Stimulated activated naive CD8-positive, alpha-beta T cell treated with anti-CD3 and anti-CD28 coated beads, Interleukin-15, Interleukin-2, amounts not matched to agents 100 ng/mL and 50 ng/mL, for 24 hours (primary cell): ENCODE data around the gene TPD52L3.

Experiments
- H3K27ac Mint-ChIP-seq: one replicate; pipeline ENCODE4 v1.8.0; 2021; ENCODE audit warnings: mild to moderate bottlenecking, mixed read lengths
- H3K27me3 Mint-ChIP-seq: one replicate; pipeline ENCODE4 v1.8.0; 2021; ENCODE audit warnings: mixed read lengths
- H3K36me3 Mint-ChIP-seq: one replicate; pipeline ENCODE4 v1.8.0; 2021; ENCODE audit warnings: low read depth, mixed read lengths
- H3K4me1 Mint-ChIP-seq: one replicate; pipeline ENCODE4 v1.8.0; 2021; ENCODE audit warnings: low read depth, mixed read lengths
- H3K4me3 Mint-ChIP-seq: one replicate; pipeline ENCODE4 v1.8.0; 2021; ENCODE audit warnings: mild to moderate bottlenecking, mixed read lengths
- H3K9me3 Mint-ChIP-seq: one replicate; pipeline ENCODE4 v1.8.0; 2021; ENCODE audit warnings: mixed read lengths

TPD52L3 gene

GRCh38 chr9:6328103-6328502 lies at the start of gene TPD52L3:
Gene TPD52L3, plus strand, starts transcription at chr9:6328375. Its CDS starts 221 bp downstream, at chr9:6328596.
- H3K9me3 Mint-ChIP-seq, result peaks cover 4% of the 10 kb centered on the region

GRCh38 chr9:6301858-6302257 lies 26.3 kb upstream of the TPD52L3 start:
- Mint-ChIP-seq H3K36me3 (no peaks in the 10 kb centered on the region), H3K4me1 (no peaks in the 10 kb centered on the region), H3K27me3 (peaks cover 19% of the 10 kb centered on the region), H3K27ac (no peak overlapping the region), H3K9me3 (no peaks in the 10 kb centered on the region), H3K4me3 (no peak overlapping the region)

More at GRCh38 chr9:6328103-6328502, at the start of gene TPD52L3:
- H3K36me3 Mint-ChIP-seq, result no peaks in the 10 kb centered on the region
- peaks cover 29% of the 10 kb centered on the region for H3K27me3 Mint-ChIP-seq
- no peak within 1 kb of the TSS for H3K27ac Mint-ChIP-seq
- H3K4me3 Mint-ChIP-seq, result no peak within 1 kb of the TSS
- no peaks in the 10 kb centered on the region for H3K4me1 Mint-ChIP-seq

GRCh38 chr9:6302417-6302816 lies 25.8 kb upstream of the TPD52L3 start:
- no peak overlapping the region for H3K27ac Mint-ChIP-seq
- H3K27me3 Mint-ChIP-seq, result peaks cover 20% of the 10 kb centered on the region
- no peak overlapping the region for H3K4me3 Mint-ChIP-seq

GRCh38 chr9:6304232-6304631 lies 23.9 kb upstream of the TPD52L3 start:
- Mint-ChIP-seq H3K4me3 (no peak overlapping the region), H3K36me3 (no peaks in the 10 kb centered on the region), H3K27me3 (peaks cover 14% of the 10 kb centered on the region), H3K9me3 (no peaks in the 10 kb centered on the region), H3K27ac (no peak overlapping the region), H3K4me1 (no peaks in the 10 kb centered on the region)

More at GRCh38 chr9:6302417-6302816, 25.8 kb upstream of the TPD52L3 start:
- no peaks in the 10 kb centered on the region for H3K36me3 Mint-ChIP-seq
- no peaks in the 10 kb centered on the region for H3K9me3 Mint-ChIP-seq
- H3K4me1 Mint-ChIP-seq, result no peaks in the 10 kb centered on the region

GRCh38 chr9:6305954-6306563 lies 22.1 kb upstream of the TPD52L3 start:
- Mint-ChIP-seq H3K36me3 (no peaks in the 10 kb centered on the region), H3K4me3 (no peak overlapping the region), H3K27me3 (peaks cover 14% of the 10 kb centered on the region), H3K27ac (no peak overlapping the region), H3K4me1 (no peaks in the 10 kb centered on the region), H3K9me3 (no peaks in the 10 kb centered on the region)

GRCh38 chr9:6307551-6308096 lies 20.6 kb upstream of the TPD52L3 start:
- no peaks in the 10 kb centered on the region for H3K4me1 Mint-ChIP-seq

GRCh38 chr9:6330958-6331634 lies 2.9 kb downstream of the TPD52L3 start:
- H3K27me3 Mint-ChIP-seq, result peaks cover 29% of the 10 kb centered on the region

More at GRCh38 chr9:6307551-6308096, 20.6 kb upstream of the TPD52L3 start:
- no peak overlapping the region for H3K27ac Mint-ChIP-seq
- H3K27me3 Mint-ChIP-seq, result peaks cover 14% of the 10 kb centered on the region
- no peaks in the 10 kb centered on the region for H3K36me3 Mint-ChIP-seq
- no peak overlapping the region for H3K4me3 Mint-ChIP-seq
- no peaks in the 10 kb centered on the region for H3K9me3 Mint-ChIP-seq

GRCh38 chr9:6334305-6334704 lies 6.1 kb downstream of the TPD52L3 start:
- Mint-ChIP-seq H3K4me3 (no peak overlapping the region), H3K4me1 (no peaks in the 10 kb centered on the region), H3K9me3 (peaks cover 18% of the 10 kb centered on the region), H3K27me3 (peaks cover 42% of the 10 kb centered on the region), H3K27ac (no peak overlapping the region), H3K36me3 (peaks cover 5% of the 10 kb centered on the region)

More at GRCh38 chr9:6330958-6331634, 2.9 kb downstream of the TPD52L3 start:
- Mint-ChIP-seq H3K27ac (no peak overlapping the region), H3K4me3 (no peak overlapping the region), H3K9me3 (peaks cover 13% of the 10 kb centered on the region), H3K36me3 (peaks cover 5% of the 10 kb centered on the region), H3K4me1 (no peaks in the 10 kb centered on the region)

GRCh38 chr9:6348766-6349165 lies 20.6 kb downstream of the TPD52L3 start:
- peaks cover 18% of the 10 kb centered on the region for H3K27me3 Mint-ChIP-seq
- H3K9me3 Mint-ChIP-seq, result no peaks in the 10 kb centered on the region
- no peaks in the 10 kb centered on the region for H3K4me1 Mint-ChIP-seq
- no peaks in the 10 kb centered on the region for H3K36me3 Mint-ChIP-seq
- no peak overlapping the region for H3K27ac Mint-ChIP-seq
- H3K4me3 Mint-ChIP-seq, result no peak overlapping the region

GRCh38 chr9:6351737-6352136 lies 23.6 kb downstream of the TPD52L3 start:
- Mint-ChIP-seq H3K27ac (no peak overlapping the region), H3K4me3 (no peak overlapping the region), H3K4me1 (peaks cover 9% of the 10 kb centered on the region), H3K27me3 (peaks cover 7% of the 10 kb centered on the region), H3K36me3 (no peaks in the 10 kb centered on the region), H3K9me3 (no peaks in the 10 kb centered on the region)

GRCh38 chr9:6354072-6354686 lies 26.0 kb downstream of the TPD52L3 start:
- Mint-ChIP-seq H3K27ac (no peak overlapping the region), H3K4me1 (peaks cover 9% of the 10 kb centered on the region), H3K4me3 (no peak overlapping the region), H3K36me3 (no peaks in the 10 kb centered on the region), H3K27me3 (peaks cover under 1% of the 10 kb centered on the region), H3K9me3 (no peaks in the 10 kb centered on the region)

- Mint-ChIP-seq H3K9me3 (no peaks in the 10 kb centered on the region), H3K36me3 (no peaks in the 10 kb centered on the region), H3K27ac (no peak overlapping the region), H3K4me3 (no peak overlapping the region), H3K27me3 (no peaks in the 10 kb centered on the region), H3K4me1 (peaks cover 9% of the 10 kb centered on the region)
Observed at GRCh38 chr9:6355728-6356127, 27.6 kb downstream of the TPD52L3 start.

- no peak overlapping the region for H3K4me3 Mint-ChIP-seq
- H3K27ac Mint-ChIP-seq, result no peak overlapping the region
- H3K4me1 Mint-ChIP-seq, result peaks cover 9% of the 10 kb centered on the region
- no peaks in the 10 kb centered on the region for H3K9me3 Mint-ChIP-seq
- H3K36me3 Mint-ChIP-seq, result no peaks in the 10 kb centered on the region
- H3K27me3 Mint-ChIP-seq, result no peaks in the 10 kb centered on the region
Observed at GRCh38 chr9:6356441-6356840, 28.3 kb downstream of the TPD52L3 start.

GRCh38 chr9:6356904-6357303 lies 28.7 kb downstream of the TPD52L3 start:
- Mint-ChIP-seq H3K27me3 (no peaks in the 10 kb centered on the region), H3K27ac (no peak overlapping the region), H3K4me3 (no peak overlapping the region)

More at GRCh38 chr9:6356904-6357303, 28.7 kb downstream of the TPD52L3 start:
- H3K4me1 Mint-ChIP-seq, result peaks cover 9% of the 10 kb centered on the region
- H3K9me3 Mint-ChIP-seq, result no peaks in the 10 kb centered on the region
- no peaks in the 10 kb centered on the region for H3K36me3 Mint-ChIP-seq
